ENCODE results near the gene GRIN3B.

GRIN3B gene

GRCh38 chr19:973726-974563 lies 26.3 kb upstream of the GRIN3B start:
- H3K27ac ChIP-seq (ENCODE audit: low read depth, low read length), result peak overlapping the region; percentile 10
- WGBS (ENCODE audit: extremely low coverage, insufficient coverage, insufficient read length), result no CpG with 5 or more reads among the region's 29 CpGs
- no peak overlapping the region for H3K23ac ChIP-seq (ENCODE audit: low read length)
- no peak overlapping the region for H4K12ac ChIP-seq (ENCODE audit: low read depth, low read length)
- H2AFZ ChIP-seq (ENCODE audit: insufficient read depth, low read length, poor library complexity), result no peak overlapping the region
- peaks cover 1% of the 10 kb centered on the region for H3K79me2 ChIP-seq (ENCODE audit: control insufficient read depth, insufficient read depth, low read length, poor library complexity)
- no peak overlapping the region for H3K4ac ChIP-seq (ENCODE audit: low read depth, low read length)
- H2BK120ac ChIP-seq (ENCODE audit: insufficient read depth, low read length, poor library complexity), result no peak overlapping the region
- no peak overlapping the region for H2AK5ac ChIP-seq (ENCODE audit: low read length)
- H2BK5ac ChIP-seq (ENCODE audit: low read depth, low read length, poor library complexity), result peak overlapping the region; percentile 7
- H2BK12ac ChIP-seq (ENCODE audit: low read length), result no peak overlapping the region
- H3K14ac ChIP-seq (ENCODE audit: low read length), result no peak overlapping the region
- no peak overlapping the region for H3K4me3 ChIP-seq (ENCODE audit: low read depth, low read length)
- H4K8ac ChIP-seq (ENCODE audit: low read depth, low read length), result peak overlapping the region; percentile 3
- no peaks in the 10 kb centered on the region for H3K27me3 ChIP-seq (ENCODE audit: insufficient read depth, low read length)
- no peak overlapping the region for H3K18ac ChIP-seq (ENCODE audit: low read length)
- H3K9me3 ChIP-seq (ENCODE audit: insufficient read depth, low read depth, low read length), result peaks cover 4% of the 10 kb centered on the region
- DNase-seq, result no peak
- peaks cover 61 to 67% of the 10 kb centered on the region in 2 experiments for H3K36me3 ChIP-seq (ENCODE audit: control insufficient read depth in 1 of 2, insufficient read depth in 2 of 2, low read length in 2 of 2)
- H4K91ac ChIP-seq (ENCODE audit: low read depth, low read length), result no peak overlapping the region
- peaks cover 2% of the 10 kb centered on the region for H3K79me1 ChIP-seq (ENCODE audit: low read length)
- no peak overlapping the region for H3K9ac ChIP-seq (ENCODE audit: low read length)
- H3K4me2 ChIP-seq (ENCODE audit: low read length), result no peak overlapping the region
- H3K4me1 ChIP-seq (ENCODE audit: control insufficient read depth in 1 of 2, insufficient read depth in 2 of 2, low read length in 2 of 2), result peaks cover 14 to 17% of the 10 kb centered on the region in 2 experiments

GRCh38 chr19:974564-975257 lies 25.5 kb upstream of the GRIN3B start:
- no peak for DNase-seq
- H3K23ac ChIP-seq (ENCODE audit: low read length), result no peak overlapping the region
- H2BK120ac ChIP-seq (ENCODE audit: insufficient read depth, low read length, poor library complexity), result no peak overlapping the region
- H3K9me3 ChIP-seq (ENCODE audit: insufficient read depth, low read depth, low read length), result peaks cover 4% of the 10 kb centered on the region
- H4K91ac ChIP-seq (ENCODE audit: low read depth, low read length), result no peak overlapping the region
- H4K8ac ChIP-seq (ENCODE audit: low read depth, low read length), result no peak overlapping the region
- peaks cover 8% of the 10 kb centered on the region for H3K79me1 ChIP-seq (ENCODE audit: low read length)
- no peak overlapping the region for H3K18ac ChIP-seq (ENCODE audit: low read length)
- no peak overlapping the region for H3K14ac ChIP-seq (ENCODE audit: low read length)
- H3K4me3 ChIP-seq (ENCODE audit: low read depth, low read length), result no peak overlapping the region
- H2BK5ac ChIP-seq (ENCODE audit: low read depth, low read length, poor library complexity), result peak overlapping the region; percentile 5
- no peaks in the 10 kb centered on the region for H3K27me3 ChIP-seq (ENCODE audit: insufficient read depth, low read length)
- H2BK12ac ChIP-seq (ENCODE audit: low read length), result peak overlapping the region; percentile 11
- peak overlapping the region; percentile 61 for H3K27ac ChIP-seq (ENCODE audit: low read depth, low read length)
- peaks cover 20 to 22% of the 10 kb centered on the region in 2 experiments for H3K4me1 ChIP-seq (ENCODE audit: control insufficient read depth in 1 of 2, insufficient read depth in 2 of 2, low read length in 2 of 2)
- no peak overlapping the region for H3K4ac ChIP-seq (ENCODE audit: low read depth, low read length)
- H3K36me3 ChIP-seq (ENCODE audit: control insufficient read depth in 1 of 2, insufficient read depth in 2 of 2, low read length in 2 of 2), result peaks cover 56 to 61% of the 10 kb centered on the region in 2 experiments
- WGBS (ENCODE audit: extremely low coverage, insufficient coverage, insufficient read length), result no CpG with 5 or more reads among the region's 37 CpGs
- peaks cover 7% of the 10 kb centered on the region for H3K79me2 ChIP-seq (ENCODE audit: control insufficient read depth, insufficient read depth, low read length, poor library complexity)
- no peak overlapping the region for H3K9ac ChIP-seq (ENCODE audit: low read length)
- H2AFZ ChIP-seq (ENCODE audit: insufficient read depth, low read length, poor library complexity), result no peak overlapping the region
- peak overlapping the region; percentile 83 for H4K12ac ChIP-seq (ENCODE audit: low read depth, low read length)
- no peak overlapping the region for H3K4me2 ChIP-seq (ENCODE audit: low read length)
- H2AK5ac ChIP-seq (ENCODE audit: low read length), result no peak overlapping the region

GRCh38 chr19:976476-976875 lies 23.7 kb upstream of the GRIN3B start:
- peak overlapping the region; percentile 33 for H2BK5ac ChIP-seq (ENCODE audit: low read depth, low read length, poor library complexity)
- H2AK5ac ChIP-seq (ENCODE audit: low read length), result no peak overlapping the region
- no peak overlapping the region for H3K4me3 ChIP-seq (ENCODE audit: low read depth, low read length)
- no peaks in the 10 kb centered on the region for H3K27me3 ChIP-seq (ENCODE audit: insufficient read depth, low read length)
- whole genome bisulfite sequencing (ENCODE audit: extremely low coverage, insufficient coverage, insufficient read length), result no CpG with 5 or more reads among the region's 10 CpGs
- no peak overlapping the region for H3K14ac ChIP-seq (ENCODE audit: low read length)
- H3K4me1 ChIP-seq (ENCODE audit: control insufficient read depth in 1 of 2, insufficient read depth in 2 of 2, low read length in 2 of 2), result peaks cover 29% of the 10 kb centered on the region in 2 experiments
- H3K23ac ChIP-seq (ENCODE audit: low read length), result no peak overlapping the region
- peaks cover 12% of the 10 kb centered on the region for H3K79me2 ChIP-seq (ENCODE audit: control insufficient read depth, insufficient read depth, low read length, poor library complexity)
- no peaks in the 10 kb centered on the region for H3K9me3 ChIP-seq (ENCODE audit: insufficient read depth, low read depth, low read length)
- no peak overlapping the region for H3K9ac ChIP-seq (ENCODE audit: low read length)
- H3K4me2 ChIP-seq (ENCODE audit: low read length), result no peak overlapping the region
- H3K36me3 ChIP-seq (ENCODE audit: control insufficient read depth in 1 of 2, insufficient read depth in 2 of 2, low read length in 2 of 2), result peaks cover 39 to 45% of the 10 kb centered on the region in 2 experiments
- peak overlapping the region; percentile 33 for H4K8ac ChIP-seq (ENCODE audit: low read depth, low read length)
- peak overlapping the region; percentile 28 for H4K91ac ChIP-seq (ENCODE audit: low read depth, low read length)
- no peak overlapping the region for H4K12ac ChIP-seq (ENCODE audit: low read depth, low read length)
- peaks cover 16% of the 10 kb centered on the region for H3K79me1 ChIP-seq (ENCODE audit: low read length)
- peak overlapping the region; percentile 48 for H3K27ac ChIP-seq (ENCODE audit: low read depth, low read length)
- no peak overlapping the region for H3K4ac ChIP-seq (ENCODE audit: low read depth, low read length)
- peak; percentile 73 to 83 for DNase-seq
- H2AFZ ChIP-seq (ENCODE audit: insufficient read depth, low read length, poor library complexity), result no peak overlapping the region
- H2BK120ac ChIP-seq (ENCODE audit: insufficient read depth, low read length, poor library complexity), result no peak overlapping the region
- H2BK12ac ChIP-seq (ENCODE audit: low read length), result peak overlapping the region; percentile 39
- peak overlapping the region; percentile 33 for H3K18ac ChIP-seq (ENCODE audit: low read length)

GRCh38 chr19:977058-977464 lies 23.2 kb upstream of the GRIN3B start:
- no peaks in the 10 kb centered on the region for H3K9me3 ChIP-seq (ENCODE audit: insufficient read depth, low read depth, low read length)
- H4K8ac ChIP-seq (ENCODE audit: low read depth, low read length), result no peak overlapping the region
- H3K79me1 ChIP-seq (ENCODE audit: low read length), result peaks cover 16% of the 10 kb centered on the region
- H3K36me3 ChIP-seq (ENCODE audit: control insufficient read depth in 1 of 2, insufficient read depth in 2 of 2, low read length in 2 of 2), result peaks cover 34 to 39% of the 10 kb centered on the region in 2 experiments
- no peaks in the 10 kb centered on the region for H3K27me3 ChIP-seq (ENCODE audit: insufficient read depth, low read length)
- no CpG with 5 or more reads among the region's 24 CpGs for WGBS (ENCODE audit: extremely low coverage, insufficient coverage, insufficient read length)
- no peak overlapping the region for H4K12ac ChIP-seq (ENCODE audit: low read depth, low read length)
- H3K27ac ChIP-seq (ENCODE audit: low read depth, low read length), result peak overlapping the region; percentile 48
- H3K18ac ChIP-seq (ENCODE audit: low read length), result no peak overlapping the region
- no peak overlapping the region for H3K14ac ChIP-seq (ENCODE audit: low read length)
- no peak overlapping the region for H3K9ac ChIP-seq (ENCODE audit: low read length)
- no peak overlapping the region for H2AK5ac ChIP-seq (ENCODE audit: low read length)
- H4K91ac ChIP-seq (ENCODE audit: low read depth, low read length), result peak overlapping the region; percentile 0
- H3K4me1 ChIP-seq (ENCODE audit: control insufficient read depth in 1 of 2, insufficient read depth in 2 of 2, low read length in 2 of 2), result peaks cover 29% of the 10 kb centered on the region in 2 experiments
- no peak overlapping the region for H3K4me3 ChIP-seq (ENCODE audit: low read depth, low read length)
- peak; percentile 98 for DNase-seq
- no peak overlapping the region for H2BK5ac ChIP-seq (ENCODE audit: low read depth, low read length, poor library complexity)
- no peak overlapping the region for H2AFZ ChIP-seq (ENCODE audit: insufficient read depth, low read length, poor library complexity)
- H3K79me2 ChIP-seq (ENCODE audit: control insufficient read depth, insufficient read depth, low read length, poor library complexity), result peaks cover 12% of the 10 kb centered on the region
- H3K23ac ChIP-seq (ENCODE audit: low read length), result no peak overlapping the region
- no peak overlapping the region for H3K4ac ChIP-seq (ENCODE audit: low read depth, low read length)
- H2BK120ac ChIP-seq (ENCODE audit: insufficient read depth, low read length, poor library complexity), result no peak overlapping the region
- no peak overlapping the region for H2BK12ac ChIP-seq (ENCODE audit: low read length)
- no peak overlapping the region for H3K4me2 ChIP-seq (ENCODE audit: low read length)

Measured in trophoblast cell (in vitro differentiated cells and primary cell).